B cell (primary cell): Measurements from ENCODE around the gene PTPRT. TPM values are rescaled to one million over a fixed set of nuclear protein-coding genes. Genes with fewer than 3 reads are reported as not detected.

Source experiments
- ATAC-seq: fragments of 200-7000 bp; cut with Tn5 transposase; one replicate; pipeline ENCODE4 v1.10.0; 2021; ENCODE audit warnings: low read depth, mild to moderate bottlenecking, moderate number of reproducible peaks, moderate library complexity
- CTCF ChIA-PET: fragments of 350-600 bp; sonication (Branson Sonifier 250); formaldehyde crosslinking; loops from one replicate; lab custom pipeline; 2021; ENCODE audit warnings: antibody characterized with exemption, inconsistent platforms; lab: Charles Lee
- POLR2A ChIA-PET: fragments of 350-600 bp; sonication (Branson Sonifier 250); formaldehyde crosslinking; loops from one replicate; lab custom pipeline; 2021; ENCODE audit warnings: antibody characterized with exemption; lab: Charles Lee
- DNase-seq: peaks from one replicate; pipeline ENCODE4 v3.0.0; 2013
- H2AFZ ChIP-seq: 2 replicates; pipeline ENCODE4 v1.6.1; 2012; ENCODE audit warnings: mild to moderate bottlenecking, low read depth, low read length; ENCODE audit not compliant: insufficient read depth, poor library complexity, severe bottlenecking
- H3K27ac ChIP-seq, 2 donors: 1 replicate in 1 of 2; 2 replicates in 1 of 2; pipeline ENCODE4 v1.5.1; 2012 to 2013; ENCODE audit warnings: low read length in 2 of 2, mild to moderate bottlenecking in 2 of 2, moderate library complexity in 1 of 2
- H3K27me3 ChIP-seq, 4 experiments: fragments of 200-600 bp in 1 of 4; sonication (generic) in 1 of 4; replicated peaks in 1 of 4; 1 replicate in 2 of 4; 2 replicates in 2 of 4; pipeline versions ENCODE4 v1.6.1 to v1.7.0; 2013 to 2016; ENCODE audit warnings: low read length in 3 of 4, mild to moderate bottlenecking in 2 of 4, mixed read lengths in 1 of 4, moderate library complexity in 1 of 4; ENCODE audit not compliant: insufficient read depth in 4 of 4, control insufficient read depth in 3 of 4; ENCODE audit errors: control extremely low read depth in 1 of 4
- H3K36me3 ChIP-seq, 2 experiments: replicated peaks in 1 of 2; 1 replicate in 1 of 2; 2 replicates in 1 of 2; pipeline versions ENCODE4 v1.6.1 to v1.7.1; 2013; ENCODE audit warnings: low read length in 1 of 2; ENCODE audit not compliant: insufficient read depth in 2 of 2, control insufficient read depth in 1 of 2; ENCODE audit errors: control extremely low read depth in 1 of 2, extremely low read depth in 1 of 2
- H3K4me1 ChIP-seq, 2 donors: fragments of 200-600 bp in 1 of 2; sonication (generic) in 1 of 2; 1 replicate in 1 of 2; 2 replicates in 1 of 2; pipeline versions ENCODE4 v1.5.1 to v1.6.1; 2013 to 2017; ENCODE audit warnings: low read length in 2 of 2; ENCODE audit not compliant: control insufficient read depth in 2 of 2, insufficient read depth in 2 of 2
- H3K4me2 ChIP-seq: replicated peaks from 2 replicates; pipeline ENCODE3; 2012; ENCODE audit warnings: mild to moderate bottlenecking, low read depth, low read length; ENCODE audit not compliant: poor library complexity, severe bottlenecking
- H3K4me3 ChIP-seq, 5 experiments: fragments of 200-600 bp in 1 of 5; sonication (generic) in 1 of 5; 1 replicate in 3 of 5; 2 replicates in 2 of 5; pipeline versions ENCODE4 v1.5.1 to v1.7.0; 2011 to 2016; ENCODE audit warnings: low read length in 4 of 5, mild to moderate bottlenecking in 4 of 5, low read depth in 2 of 5, control low read depth in 1 of 5, moderate library complexity in 1 of 5; ENCODE audit not compliant: insufficient read depth in 1 of 5; ENCODE audit errors: control extremely low read depth in 1 of 5, extremely low read depth in 1 of 5
- H3K79me2 ChIP-seq: fragments of 200-600 bp; sonication (generic); one replicate; pipeline ENCODE4 v1.6.0; 2016; ENCODE audit warnings: low read length; ENCODE audit not compliant: control insufficient read depth, insufficient read depth
- H3K9ac ChIP-seq: fragments of 200-600 bp; sonication (generic); 2 replicates; pipeline ENCODE4 v1.6.1; 2017; ENCODE audit warnings: mild to moderate bottlenecking, low read length, moderate library complexity
- H3K9me3 ChIP-seq, 3 donors: one replicate each; pipeline versions ENCODE4 v1.6.1 to v1.7.1; 2013; ENCODE audit warnings: low read length in 2 of 3; ENCODE audit not compliant: control insufficient read depth in 2 of 3, insufficient read depth in 1 of 3; ENCODE audit errors: control extremely low read depth in 1 of 3
- H4K20me1 ChIP-seq: 2 replicates; pipeline ENCODE4 v1.6.0; 2012; ENCODE audit warnings: mild to moderate bottlenecking, low read length; ENCODE audit not compliant: insufficient read depth, control insufficient read depth, poor library complexity, severe bottlenecking
- H3K27ac Mint-ChIP-seq: one replicate; pipeline ENCODE4 v1.8.0; 2021; ENCODE audit warnings: mixed read lengths
- H3K27me3 Mint-ChIP-seq: one replicate; pipeline ENCODE4 v1.8.0; 2021; ENCODE audit warnings: mixed read lengths
- H3K4me1 Mint-ChIP-seq: one replicate; pipeline ENCODE4 v1.8.0; 2021; ENCODE audit warnings: mixed read lengths
- H3K4me3 Mint-ChIP-seq: one replicate; pipeline ENCODE4 v1.8.0; 2021; ENCODE audit warnings: mixed read lengths
- H3K9me3 Mint-ChIP-seq: one replicate; pipeline ENCODE4 v1.8.0; 2022; ENCODE audit warnings: mixed read lengths; ENCODE audit not compliant: insufficient read depth
- EZH2 ChIP-seq: IDR thresholded peaks from 2 replicates; pipeline ENCODE4 v1.6.1; 2012; ENCODE audit warnings: borderline replicate concordance, low read depth, mild to moderate bottlenecking, moderate library complexity, low read length; ENCODE audit not compliant: insufficient read depth, poor library complexity, severe bottlenecking
- WGBS: methylation state at CpG from one replicate; pipeline ENCODE4 v1.1.5; 2013; ENCODE audit warnings: missing lambda C conversion rate; ENCODE audit not compliant: insufficient coverage; 5-methylcytosine and 5-hydroxymethylcytosine counted together
- intact Hi-C: fragments of 100-400 bp; cut with micrococcal nuclease; formaldehyde crosslinking; loops from one replicate; pipeline ENCODE4 v1.10.0; 2022
- polyA plus RNA-seq: library from polyadenylated mRNA; depleted of rRNA; stranded (reverse); fragments of >200 nt; gene quantifications from 2 replicates; pipeline ENCODE4 v1.2.3, GENCODE V29; 2012
- total RNA-seq, 2 donors: library from RNA; stranded (reverse); fragments of 120-200 nt in 1 of 2; gene quantifications; 1 replicate in 1 of 2; 2 replicates in 1 of 2; pipeline versions ENCODE4 v1.2.3 to v1.2.4, GENCODE V29; 2013 to 2022
- TF ChIP-seq, protein P1 (sequence below): fragments of 200-600 bp; IDR thresholded peaks from one replicate; pipeline ENCODE4 v1.8.0; 2022; ENCODE audit warnings: antibody characterized with exemption, mild to moderate bottlenecking

PTPRT gene
- total and polyA plus RNA-seq, 2 donors (not counting 1 experiment from before 2014, with no cell fraction given): not detected

DNA sequence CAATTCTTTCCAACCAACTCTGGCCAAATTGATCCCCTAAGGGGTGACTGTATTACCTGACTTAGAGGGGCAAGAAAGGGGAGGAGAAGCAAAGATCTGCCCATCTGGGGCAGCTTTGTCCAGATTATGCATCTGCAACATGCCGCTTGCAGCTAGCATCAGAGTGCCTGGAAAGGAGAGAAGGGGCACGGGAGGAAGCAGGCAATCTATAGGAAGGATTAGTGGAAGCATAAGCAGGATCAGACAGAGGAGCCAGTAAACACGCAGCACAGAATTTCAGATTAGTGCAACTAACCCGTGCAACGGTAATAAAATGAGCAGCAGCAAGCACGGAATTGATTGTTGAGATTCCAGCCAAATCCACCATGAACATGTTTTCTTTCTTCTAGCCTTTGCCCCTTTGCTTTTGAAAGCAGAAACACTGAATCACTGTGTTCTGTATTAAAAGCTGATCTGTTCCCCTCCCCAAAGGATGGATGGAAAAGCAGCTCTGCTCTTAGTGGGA is 927.9 kb downstream of the PTPRT start:
- Histone ChIP-seq H3K36me3 (no peaks in the 10 kb centered on the region), H2AFZ (no peak overlapping the region), H3K27me3 (no peaks in the 10 kb centered on the region), H3K4me1 (no peaks in the 10 kb centered on the region), H3K9ac (no peak overlapping the region), H3K4me2 (no peak overlapping the region), H3K79me2 (no peaks in the 10 kb centered on the region), H3K27ac (no peak overlapping the region), H3K9me3 (peaks cover 0 to 17% (median 0%) of the 10 kb centered on the region in 3 donors), H4K20me1 (no peaks in the 10 kb centered on the region), H3K4me3 (no peak overlapping the region)
- no peak overlapping the region for H3K27ac Mint-ChIP-seq
- DNase-seq: no peak
- no peak overlapping the region for H3K4me3 Mint-ChIP-seq
- no peaks in the 10 kb centered on the region for H3K4me1 Mint-ChIP-seq
- no peaks in the 10 kb centered on the region for H3K27me3 Mint-ChIP-seq
- intact Hi-C loops: no loop called here
- H3K9me3 Mint-ChIP-seq: peaks cover 6% of the 10 kb centered on the region
- ChIA-PET POLR2A (no interaction called here), CTCF (no interaction called here)
- 96% methylated on average over 6 of the region's 6 CpGs for WGBS
- ATAC-seq: no peak
- TF ChIP-seq EZH2: no peak
- TF ChIP-seq, protein P1, sequence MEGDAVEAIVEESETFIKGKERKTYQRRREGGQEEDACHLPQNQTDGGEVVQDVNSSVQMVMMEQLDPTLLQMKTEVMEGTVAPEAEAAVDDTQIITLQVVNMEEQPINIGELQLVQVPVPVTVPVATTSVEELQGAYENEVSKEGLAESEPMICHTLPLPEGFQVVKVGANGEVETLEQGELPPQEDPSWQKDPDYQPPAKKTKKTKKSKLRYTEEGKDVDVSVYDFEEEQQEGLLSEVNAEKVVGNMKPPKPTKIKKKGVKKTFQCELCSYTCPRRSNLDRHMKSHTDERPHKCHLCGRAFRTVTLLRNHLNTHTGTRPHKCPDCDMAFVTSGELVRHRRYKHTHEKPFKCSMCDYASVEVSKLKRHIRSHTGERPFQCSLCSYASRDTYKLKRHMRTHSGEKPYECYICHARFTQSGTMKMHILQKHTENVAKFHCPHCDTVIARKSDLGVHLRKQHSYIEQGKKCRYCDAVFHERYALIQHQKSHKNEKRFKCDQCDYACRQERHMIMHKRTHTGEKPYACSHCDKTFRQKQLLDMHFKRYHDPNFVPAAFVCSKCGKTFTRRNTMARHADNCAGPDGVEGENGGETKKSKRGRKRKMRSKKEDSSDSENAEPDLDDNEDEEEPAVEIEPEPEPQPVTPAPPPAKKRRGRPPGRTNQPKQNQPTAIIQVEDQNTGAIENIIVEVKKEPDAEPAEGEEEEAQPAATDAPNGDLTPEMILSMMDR: no peak

GRCh38 chr20:42260184-42260583 is 929.5 kb downstream of the PTPRT start:
- H3K9ac ChIP-seq: no peak overlapping the region
- no peak for ATAC-seq
- CTCF ChIA-PET: no interaction called here
- TF ChIP-seq EZH2: no peak
- TF ChIP-seq, protein P1: no peak
- no peak overlapping the region for H3K27ac ChIP-seq
- H3K4me1 ChIP-seq: no peaks in the 10 kb centered on the region
- DNase-seq: no peak
- no peak overlapping the region for H2AFZ ChIP-seq
- peaks cover 6% of the 10 kb centered on the region for H3K9me3 Mint-ChIP-seq
- no peaks in the 10 kb centered on the region for H3K27me3 ChIP-seq
- peaks cover 0 to 13% (median 0%) of the 10 kb centered on the region in 3 donors for H3K9me3 ChIP-seq
- no peaks in the 10 kb centered on the region for H3K79me2 ChIP-seq
- no peaks in the 10 kb centered on the region for H3K4me1 Mint-ChIP-seq
- no peak overlapping the region for H3K4me2 ChIP-seq
- H3K27me3 Mint-ChIP-seq: no peaks in the 10 kb centered on the region
- POLR2A ChIA-PET: no interaction called here
- no peaks in the 10 kb centered on the region for H3K36me3 ChIP-seq
- intact Hi-C loops: no loop called here
- H3K4me3 Mint-ChIP-seq: no peak overlapping the region
- WGBS: 66% methylated on average over 4 of the region's 4 CpGs
- no peak overlapping the region for H3K27ac Mint-ChIP-seq
- H4K20me1 ChIP-seq: no peaks in the 10 kb centered on the region
- no peak overlapping the region for H3K4me3 ChIP-seq
